Subcutaneous abdominal adipose tissue (tissue), 5 donors: Measurements from ENCODE around the gene ABCC8.

ENCODE experiments used
- H3K27ac ChIP-seq: one replicate; pipeline ENCODE4 v1.7.0; 2013; ENCODE audit warnings: low read depth, mild to moderate bottlenecking, inconsistent platforms, low read length, moderate library complexity
- H3K27me3 ChIP-seq, 5 donors: one replicate each; pipeline ENCODE4 v1.7.0; 2013; ENCODE audit warnings: low read length in 5 of 5, inconsistent platforms in 1 of 5; ENCODE audit not compliant: control insufficient read depth in 5 of 5, insufficient read depth in 4 of 5
- H3K36me3 ChIP-seq, 5 donors: one replicate each; pipeline ENCODE4 v1.7.0; 2013; ENCODE audit warnings: low read length in 5 of 5; ENCODE audit not compliant: control insufficient read depth in 5 of 5, insufficient read depth in 5 of 5
- H3K4me1 ChIP-seq, 5 donors: one replicate each; pipeline ENCODE4 v1.7.0; 2013; ENCODE audit warnings: low read length in 5 of 5, mild to moderate bottlenecking in 3 of 5, moderate library complexity in 1 of 5; ENCODE audit not compliant: control insufficient read depth in 5 of 5, insufficient read depth in 5 of 5
- H3K4me3 ChIP-seq, 5 donors: one replicate each; pipeline ENCODE4 v1.7.0; 2013; ENCODE audit warnings: low read length in 5 of 5, low read depth in 1 of 5
- H3K9ac ChIP-seq, 5 donors: one replicate each; pipeline ENCODE4 v1.7.0; 2013; ENCODE audit warnings: low read length in 5 of 5, mild to moderate bottlenecking in 4 of 5, moderate library complexity in 3 of 5
- H3K9me3 ChIP-seq, 5 donors: one replicate each; pipeline ENCODE4 v1.7.0; 2013; ENCODE audit warnings: low read length in 5 of 5; ENCODE audit not compliant: control insufficient read depth in 5 of 5
- donor health status: healthy.
- donor health status: healthy.
- donor health status: healthy.
- donor health status: healthy.
- donor health status: healthy.

Gene ABCC8

GRCh38 chr11:17516551-17517150 is 40.0 kb upstream of the ABCC8 start:
- H3K36me3 ChIP-seq, result no peaks in the 10 kb centered on the region
- no peaks in the 10 kb centered on the region for H3K9me3 ChIP-seq
- H3K27me3 ChIP-seq, result peaks cover 0 to 14% (median 2%) of the 10 kb centered on the region in 5 donors
- no peak overlapping the region for H3K27ac ChIP-seq
- no peak overlapping the region for H3K4me3 ChIP-seq
- H3K4me1 ChIP-seq, result no peaks in the 10 kb centered on the region
- no peak overlapping the region for H3K9ac ChIP-seq

- H3K4me1 ChIP-seq, result no peaks in the 10 kb centered on the region
- H3K4me3 ChIP-seq, result no peak overlapping the region
- no peak overlapping the region for H3K27ac ChIP-seq
- H3K9me3 ChIP-seq, result no peaks in the 10 kb centered on the region
- H3K36me3 ChIP-seq, result no peaks in the 10 kb centered on the region
- no peak overlapping the region for H3K9ac ChIP-seq
- peaks cover 0 to 13% (median 2%) of the 10 kb centered on the region in 5 donors for H3K27me3 ChIP-seq
These were observed 39.0 kb upstream of the ABCC8 start for GRCh38 chr11:17515443-17516176.

- H3K27ac ChIP-seq, result no peak overlapping the region
- no peaks in the 10 kb centered on the region for H3K4me1 ChIP-seq
These were observed 37.8 kb upstream of the ABCC8 start for GRCh38 chr11:17514476-17514875.

GRCh38 chr11:17513853-17514252 is 37.2 kb upstream of the ABCC8 start:
- Histone ChIP-seq H3K27me3 (peaks cover 0 to 10% (median 5%) of the 10 kb centered on the region in 5 donors), H3K9me3 (no peaks in the 10 kb centered on the region), H3K36me3 (no peaks in the 10 kb centered on the region), H3K9ac (no peak overlapping the region), H3K4me3 (no peak overlapping the region), H3K27ac (no peak overlapping the region), H3K4me1 (peaks cover 0 to 3% (median under 1%) of the 10 kb centered on the region in 5 donors)

More at GRCh38 chr11:17514476-17514875, 37.8 kb upstream of the ABCC8 start:
- Histone ChIP-seq H3K36me3 (no peaks in the 10 kb centered on the region), H3K4me3 (no peak overlapping the region), H3K27me3 (peaks cover 0 to 11% (median 5%) of the 10 kb centered on the region in 5 donors), H3K9me3 (no peaks in the 10 kb centered on the region), H3K9ac (no peak overlapping the region)

GRCh38 chr11:17512101-17512500 is 35.5 kb upstream of the ABCC8 start:
- Histone ChIP-seq H3K27me3 (peaks cover 0 to 10% (median 3%) of the 10 kb centered on the region in 5 donors), H3K9me3 (no peaks in the 10 kb centered on the region), H3K27ac (no peak overlapping the region), H3K4me1 (peaks cover 0 to 7% (median 6%) of the 10 kb centered on the region in 5 donors), H3K4me3 (no peak overlapping the region), H3K36me3 (no peaks in the 10 kb centered on the region), H3K9ac (no peak overlapping the region)

- Histone ChIP-seq H3K9me3 (no peaks in the 10 kb centered on the region), H3K36me3 (no peaks in the 10 kb centered on the region), H3K4me3 (no peak overlapping the region), H3K27me3 (peaks cover 0 to 10% (median 3%) of the 10 kb centered on the region in 5 donors), H3K27ac (no peak overlapping the region), H3K9ac (no peak overlapping the region), H3K4me1 (peaks cover 0 to 7% (median 6%) of the 10 kb centered on the region in 5 donors)
These were observed 34.9 kb upstream of the ABCC8 start for GRCh38 chr11:17511571-17511970.

GRCh38 chr11:17510507-17511206 is 34.0 kb upstream of the ABCC8 start:
- peaks cover 0 to 14% (median 3%) of the 10 kb centered on the region in 5 donors for H3K27me3 ChIP-seq
- H3K9ac ChIP-seq, result no peak overlapping the region
- H3K27ac ChIP-seq, result no peak overlapping the region
- no peaks in the 10 kb centered on the region for H3K9me3 ChIP-seq
- peaks cover 0 to 7% (median 6%) of the 10 kb centered on the region in 5 donors for H3K4me1 ChIP-seq
- H3K36me3 ChIP-seq, result no peaks in the 10 kb centered on the region
- no peak overlapping the region for H3K4me3 ChIP-seq

GRCh38 chr11:17508791-17509190 is 32.1 kb upstream of the ABCC8 start:
- Histone ChIP-seq H3K9me3 (no peaks in the 10 kb centered on the region), H3K27me3 (peaks cover 0 to 14% (median 5%) of the 10 kb centered on the region in 5 donors), H3K27ac (no peak overlapping the region), H3K36me3 (no peaks in the 10 kb centered on the region), H3K4me1 (peaks cover 0 to 10% (median 6%) of the 10 kb centered on the region in 5 donors), H3K9ac (no peak overlapping the region), H3K4me3 (no peak overlapping the region)

- H3K27ac ChIP-seq, result no peak overlapping the region
- H3K9ac ChIP-seq, result no peak overlapping the region
- peaks cover 0 to 14% (median 3%) of the 10 kb centered on the region in 5 donors for H3K27me3 ChIP-seq
- no peaks in the 10 kb centered on the region for H3K36me3 ChIP-seq
- peaks cover 0 to 10% (median 6%) of the 10 kb centered on the region in 5 donors for H3K4me1 ChIP-seq
- H3K4me3 ChIP-seq, result no peak overlapping the region
- no peaks in the 10 kb centered on the region for H3K9me3 ChIP-seq
These were observed 31.7 kb upstream of the ABCC8 start for GRCh38 chr11:17508306-17508705.

GRCh38 chr11:17507773-17508172 is 31.1 kb upstream of the ABCC8 start:
- Histone ChIP-seq H3K9ac (no peak overlapping the region), H3K27me3 (peaks cover 0 to 14% (median 3%) of the 10 kb centered on the region in 5 donors), H3K4me3 (no peak overlapping the region), H3K9me3 (no peaks in the 10 kb centered on the region), H3K36me3 (no peaks in the 10 kb centered on the region), H3K4me1 (peaks cover 0 to 10% (median 6%) of the 10 kb centered on the region in 5 donors), H3K27ac (no peak overlapping the region)
